CD14-positive monocyte (primary cell): ENCODE results near the gene RPGRIP1. TPM values are rescaled to one million over a fixed set of nuclear protein-coding genes. Genes with fewer than 3 reads are reported as not detected.
A peak's percentile ranks its signal among the peaks of the same experiment; 100 is the strongest.

Source experiments
- DNase-seq, 3 donors: peaks; one replicate each; pipeline ENCODE4 v3.0.0-alpha.2; 2011 to 2022
- H2AFZ ChIP-seq: 2 replicates; pipeline ENCODE4 v1.6.0; 2012; ENCODE audit warnings: mild to moderate bottlenecking, low read depth, low read length, inconsistent platforms; ENCODE audit not compliant: insufficient read depth, poor library complexity, severe bottlenecking
- H3K27ac ChIP-seq, 2 donors: 1 replicate in 1 of 2; 2 replicates in 1 of 2; pipeline ENCODE4 v1.5.1; 2012 to 2013; ENCODE audit warnings: low read length in 2 of 2, control low read depth in 1 of 2, inconsistent platforms in 1 of 2, low read depth in 1 of 2, mild to moderate bottlenecking in 1 of 2
- H3K27me3 ChIP-seq, 2 donors: one replicate each; pipeline versions ENCODE4 v1.6.0 to v1.6.1; 2011 to 2013; ENCODE audit warnings: low read length in 2 of 2; ENCODE audit not compliant: control insufficient read depth in 2 of 2, insufficient read depth in 2 of 2
- H3K36me3 ChIP-seq, 2 donors: replicated peaks in 1 of 2; 1 replicate in 1 of 2; 2 replicates in 1 of 2; pipeline versions ENCODE4 v1.5.1 to v1.6.1; 2012 to 2013; ENCODE audit warnings: low read length in 2 of 2, control low read depth in 1 of 2, inconsistent platforms in 1 of 2, mild to moderate bottlenecking in 1 of 2; ENCODE audit not compliant: insufficient read depth in 2 of 2, control insufficient read depth in 1 of 2
- H3K4me1 ChIP-seq, 2 donors: 1 replicate in 1 of 2; 2 replicates in 1 of 2; pipeline versions ENCODE4 v1.5.1 to v1.6.1; 2012 to 2013; ENCODE audit warnings: low read length in 2 of 2, control low read depth in 1 of 2, inconsistent platforms in 1 of 2, mild to moderate bottlenecking in 1 of 2, moderate library complexity in 1 of 2; ENCODE audit not compliant: insufficient read depth in 2 of 2, control insufficient read depth in 1 of 2
- H3K4me2 ChIP-seq: replicated peaks from 2 replicates; pipeline ENCODE3; 2012; ENCODE audit warnings: low read length, moderate library complexity, mild to moderate bottlenecking; ENCODE audit not compliant: poor library complexity, severe bottlenecking; ENCODE audit errors: extremely low read depth
- H3K4me3 ChIP-seq, 3 experiments: fragments of 200-600 bp in 1 of 3; sonication (generic) in 1 of 3; replicated peaks in 1 of 3; 1 replicate in 2 of 3; 2 replicates in 1 of 3; pipeline ENCODE4 v1.5.1; 2011 to 2013; ENCODE audit warnings: low read length in 3 of 3, mild to moderate bottlenecking in 3 of 3, control low read depth in 2 of 3, low read depth in 2 of 3, inconsistent platforms in 1 of 3, moderate library complexity in 1 of 3
- H3K79me2 ChIP-seq: 2 replicates; pipeline ENCODE4 v1.6.0; 2012; ENCODE audit warnings: mild to moderate bottlenecking, control low read depth, inconsistent platforms, low read length, moderate library complexity; ENCODE audit not compliant: insufficient read depth
- H3K9ac ChIP-seq: 2 replicates; pipeline ENCODE4 v1.6.0; 2017; ENCODE audit warnings: low read length, mild to moderate bottlenecking; ENCODE audit not compliant: insufficient read depth, poor library complexity, severe bottlenecking
- H3K9me3 ChIP-seq, 2 donors: replicated peaks in 1 of 2; 1 replicate in 1 of 2; 2 replicates in 1 of 2; pipeline versions ENCODE4 v1.5.1 to v1.6.1; 2012 to 2013; ENCODE audit warnings: low read length in 2 of 2, control low read depth in 1 of 2; ENCODE audit not compliant: control insufficient read depth in 1 of 2, insufficient read depth in 1 of 2
- H4K20me1 ChIP-seq: 2 replicates; pipeline ENCODE4 v1.6.0; 2012; ENCODE audit warnings: mild to moderate bottlenecking, low read length, control low read depth, moderate library complexity; ENCODE audit not compliant: insufficient read depth
- H3K27ac Mint-ChIP-seq, 7 donors: one replicate each; pipeline ENCODE4 v1.8.0; 2020; ENCODE audit warnings: mild to moderate bottlenecking in 7 of 7, mixed read lengths in 7 of 7, moderate library complexity in 6 of 7, inconsistent platforms in 2 of 7
- H3K27me3 Mint-ChIP-seq, 3 donors: one replicate each; pipeline ENCODE4 v1.8.0; 2021 to 2022; ENCODE audit warnings: low read depth in 3 of 3, mild to moderate bottlenecking in 3 of 3, mixed read lengths in 3 of 3, moderate library complexity in 3 of 3, inconsistent platforms in 1 of 3
- H3K36me3 Mint-ChIP-seq, 2 donors: one replicate each; pipeline ENCODE4 v1.8.0; 2020; ENCODE audit warnings: mixed read lengths in 2 of 2, inconsistent platforms in 1 of 2, mild to moderate bottlenecking in 1 of 2
- H3K4me1 Mint-ChIP-seq: one replicate; pipeline ENCODE4 v1.8.0; 2020; ENCODE audit warnings: mild to moderate bottlenecking, mixed read lengths
- H3K4me3 Mint-ChIP-seq, 2 donors: one replicate each; pipeline ENCODE4 v1.8.0; 2020; ENCODE audit warnings: mild to moderate bottlenecking in 2 of 2, mixed read lengths in 2 of 2, moderate library complexity in 1 of 2
- H3K9me3 Mint-ChIP-seq, 7 donors: one replicate each; pipeline ENCODE4 v1.8.0; 2020 to 2022; ENCODE audit warnings: mixed read lengths in 7 of 7, mild to moderate bottlenecking in 6 of 7, moderate library complexity in 6 of 7, inconsistent platforms in 2 of 7
- WGBS: methylation state at CpG from one replicate; pipeline ENCODE4 v1.1.5; 2013; ENCODE audit warnings: missing lambda C conversion rate; ENCODE audit not compliant: insufficient coverage; 5-methylcytosine and 5-hydroxymethylcytosine counted together
- intact Hi-C, 2 donors: fragments of 100-400 bp; cut with micrococcal nuclease; formaldehyde crosslinking; loops; one replicate each; pipeline versions ENCODE4 v1.15.0 to v1.15.1; 2023
- polyA plus RNA-seq, 3 donors: library from polyadenylated mRNA; depleted of rRNA in 1 of 3; unstranded in 2 of 3; stranded (reverse) in 1 of 3; fragments of 300-500 nt in 2 of 3; fragments of >200 nt in 1 of 3; fragmentation: Illumina TruSeq in 2 of 3; gene quantifications; 1 replicate in 2 of 3; 2 replicates in 1 of 3; pipeline ENCODE4 v1.2.3, GENCODE V29; 2012 to 2021
- TF ChIP-seq, protein P1 (sequence below): fragments of 200-600 bp; IDR thresholded peaks from one replicate; pipeline ENCODE4 v1.8.0; 2022; ENCODE audit warnings: antibody characterized with exemption, mild to moderate bottlenecking

RPGRIP1 gene
- polyA plus RNA-seq, 3 donors = 4.7 to 10.4 (median 7.4) TPM

DNA sequence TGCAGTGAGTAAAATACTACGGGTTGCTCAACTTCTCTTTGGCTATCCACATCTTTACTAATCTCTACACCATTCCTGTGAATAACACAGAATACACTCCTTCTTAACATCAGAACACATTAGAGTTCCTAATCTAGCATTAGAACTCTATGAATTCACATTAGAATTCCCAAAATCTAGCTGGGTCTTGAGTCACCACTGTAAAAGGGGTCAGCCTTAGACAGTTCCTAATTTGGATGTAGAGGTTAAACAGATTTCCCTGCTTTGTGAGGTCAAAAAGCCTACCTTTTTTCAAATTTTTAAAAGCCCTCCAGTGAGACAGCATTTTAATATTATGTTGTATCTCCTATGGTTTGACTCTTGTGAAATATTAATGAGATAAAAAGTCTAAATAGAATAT lies 18.1 kb upstream of the RPGRIP1 start:
- intact Hi-C loops = loop anchor here in 1 of 2 donors (5.0 kb wide), 1 partner anchor 805 kb away; the partner anchor contains the start of gene APEX1
- TF ChIP-seq, protein P1, sequence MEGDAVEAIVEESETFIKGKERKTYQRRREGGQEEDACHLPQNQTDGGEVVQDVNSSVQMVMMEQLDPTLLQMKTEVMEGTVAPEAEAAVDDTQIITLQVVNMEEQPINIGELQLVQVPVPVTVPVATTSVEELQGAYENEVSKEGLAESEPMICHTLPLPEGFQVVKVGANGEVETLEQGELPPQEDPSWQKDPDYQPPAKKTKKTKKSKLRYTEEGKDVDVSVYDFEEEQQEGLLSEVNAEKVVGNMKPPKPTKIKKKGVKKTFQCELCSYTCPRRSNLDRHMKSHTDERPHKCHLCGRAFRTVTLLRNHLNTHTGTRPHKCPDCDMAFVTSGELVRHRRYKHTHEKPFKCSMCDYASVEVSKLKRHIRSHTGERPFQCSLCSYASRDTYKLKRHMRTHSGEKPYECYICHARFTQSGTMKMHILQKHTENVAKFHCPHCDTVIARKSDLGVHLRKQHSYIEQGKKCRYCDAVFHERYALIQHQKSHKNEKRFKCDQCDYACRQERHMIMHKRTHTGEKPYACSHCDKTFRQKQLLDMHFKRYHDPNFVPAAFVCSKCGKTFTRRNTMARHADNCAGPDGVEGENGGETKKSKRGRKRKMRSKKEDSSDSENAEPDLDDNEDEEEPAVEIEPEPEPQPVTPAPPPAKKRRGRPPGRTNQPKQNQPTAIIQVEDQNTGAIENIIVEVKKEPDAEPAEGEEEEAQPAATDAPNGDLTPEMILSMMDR = no peak
- H3K27ac ChIP-seq = no peak overlapping the region
- no CpG with 5 or more reads among the region's 1 CpG for WGBS
- peaks cover 100% of the 10 kb centered on the region for H4K20me1 ChIP-seq
- no peaks in the 10 kb centered on the region for H3K27me3 Mint-ChIP-seq
- no peak overlapping the region for H3K9ac ChIP-seq
- no peak overlapping the region for H3K4me2 ChIP-seq
- H3K27me3 ChIP-seq = no peaks in the 10 kb centered on the region
- no peak overlapping the region for H3K4me3 Mint-ChIP-seq
- peaks cover 51 to 59% of the 10 kb centered on the region in 2 donors for H3K4me1 ChIP-seq
- no peak overlapping the region for H2AFZ ChIP-seq
- H3K4me1 Mint-ChIP-seq = peaks cover 72% of the 10 kb centered on the region
- H3K27ac Mint-ChIP-seq = peak overlapping the region in 1 of 7 donors; percentile 69
- no peak overlapping the region for H3K4me3 ChIP-seq
- DNase-seq = no peak
- H3K79me2 ChIP-seq = peaks cover 100% of the 10 kb centered on the region
- peaks cover 61 to 91% of the 10 kb centered on the region in 2 donors for H3K36me3 ChIP-seq
- no peaks in the 10 kb centered on the region for H3K9me3 ChIP-seq
- no peaks in the 10 kb centered on the region for H3K9me3 Mint-ChIP-seq
- peaks cover 68 to 95% of the 10 kb centered on the region in 2 donors for H3K36me3 Mint-ChIP-seq

DNA sequence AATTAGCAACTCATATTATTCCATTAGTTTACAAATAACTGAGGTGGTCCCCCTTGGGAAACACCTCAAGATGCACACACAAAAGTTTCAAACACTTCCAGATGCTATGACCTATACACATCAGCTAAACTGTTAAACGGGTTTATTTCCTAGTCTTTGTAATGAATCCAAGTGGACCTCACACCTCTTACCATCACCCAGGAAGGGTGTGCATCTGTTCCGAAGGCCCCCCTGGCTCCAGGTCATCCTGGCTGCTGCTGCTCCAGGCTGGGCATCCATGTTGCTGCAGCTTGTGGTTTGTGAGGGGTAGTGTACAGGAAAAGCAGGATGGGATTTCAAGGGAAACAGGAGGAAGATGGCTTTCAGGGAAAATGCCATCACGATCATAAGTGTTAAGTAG lies 17.5 kb upstream of the RPGRIP1 start:
- H3K4me3 Mint-ChIP-seq = no peak overlapping the region

More for the DNA sequence above, 17.5 kb upstream of the RPGRIP1 start:
- WGBS = no CpG with 5 or more reads among the region's 3 CpGs
- H3K4me1 ChIP-seq = peaks cover 57 to 60% of the 10 kb centered on the region in 2 donors
- no peak overlapping the region for H3K9ac ChIP-seq
- no peak overlapping the region for H2AFZ ChIP-seq
- H4K20me1 ChIP-seq = peaks cover 100% of the 10 kb centered on the region
- no peak for DNase-seq
- Mint-ChIP-seq H3K36me3 (peaks cover 66 to 92% of the 10 kb centered on the region in 2 donors), H3K27ac (peak overlapping the region in 3 of 7 donors; percentile 17 to 57 (median 51)), H3K27me3 (no peaks in the 10 kb centered on the region), H3K9me3 (no peaks in the 10 kb centered on the region), H3K4me1 (peaks cover 71% of the 10 kb centered on the region)
- H3K9me3 ChIP-seq = no peaks in the 10 kb centered on the region
- TF ChIP-seq, protein P1 = no peak
- H3K27me3 ChIP-seq = no peaks in the 10 kb centered on the region
- no peak overlapping the region for H3K4me2 ChIP-seq
- H3K79me2 ChIP-seq = peaks cover 100% of the 10 kb centered on the region
- intact Hi-C loops = loop anchor here in 1 of 2 donors (5.0 kb wide), 1 partner anchor 805 kb away; the partner anchor contains the start of gene APEX1
- H3K4me3 ChIP-seq = no peak overlapping the region
- no peak overlapping the region for H3K27ac ChIP-seq
- peaks cover 58 to 85% of the 10 kb centered on the region in 2 donors for H3K36me3 ChIP-seq
